Ascending aorta (tissue), 2 donors: Measurements from ENCODE around the gene EGF. TPM values are rescaled to one million over a fixed set of nuclear protein-coding genes. Genes with fewer than 3 reads are reported as not detected.
"Not testable (repeated sequence)": the region's sequence is repeated elsewhere in the genome, so short reads cannot be mapped to it uniquely, and the experiment has no call there.

Experiments used
- DNase-seq, 2 donors: peaks; one replicate each; pipeline ENCODE4 v3.0.0-alpha.2; 2019; ENCODE audit warnings: low spot score in 2 of 2
- H3K27ac ChIP-seq, 2 donors: fragments of 200-600 bp; sonication (generic); one replicate each; pipeline ENCODE4 v1.5.1; 2016 to 2017; ENCODE audit warnings: mild to moderate bottlenecking in 1 of 2
- H3K27me3 ChIP-seq: fragments of 200-600 bp; sonication (generic); one replicate; pipeline ENCODE4 v1.5.1; 2017
- H3K36me3 ChIP-seq, 2 donors: fragments of 200-600 bp; sonication (generic); one replicate each; pipeline ENCODE4 v1.5.1; 2016
- H3K4me1 ChIP-seq, 2 donors: fragments of 200-600 bp; sonication (generic); one replicate each; pipeline ENCODE4 v1.5.1; 2016 to 2017; ENCODE audit warnings: mild to moderate bottlenecking in 1 of 2
- H3K4me3 ChIP-seq, 2 donors: fragments of 200-600 bp; sonication (generic); one replicate each; pipeline ENCODE4 v1.5.1; 2016 to 2017; ENCODE audit warnings: mild to moderate bottlenecking in 1 of 2
- H3K9me3 ChIP-seq, 2 donors: fragments of 200-600 bp; sonication (generic); one replicate each; pipeline ENCODE4 v1.5.1; 2016
- intact Hi-C: fragments of 100-400 bp; cut with DNase I; formaldehyde crosslinking; loops from one replicate; pipeline ENCODE4 v1.15.1; 2023
- total RNA-seq: library from RNA; depleted of rRNA; stranded (reverse); fragments of >200 nt; gene quantifications from one replicate; pipeline ENCODE4 v1.1.0, GENCODE V29; 2016
- TF ChIP-seq, protein P1 (sequence below), 3 experiments: fragments of 200-600 bp in 2 of 3; fragments of 450-650 bp in 1 of 3; sonication (generic) in 2 of 3; IDR thresholded peaks; one replicate each; pipeline ENCODE4 v1.5.1; 2016 to 2019; ENCODE audit warnings: antibody characterized with exemption in 3 of 3, mild to moderate bottlenecking in 1 of 3, moderate library complexity in 1 of 3

EGF gene
- total RNA-seq, 1 donor from 2014 or later: not detected

DNA sequence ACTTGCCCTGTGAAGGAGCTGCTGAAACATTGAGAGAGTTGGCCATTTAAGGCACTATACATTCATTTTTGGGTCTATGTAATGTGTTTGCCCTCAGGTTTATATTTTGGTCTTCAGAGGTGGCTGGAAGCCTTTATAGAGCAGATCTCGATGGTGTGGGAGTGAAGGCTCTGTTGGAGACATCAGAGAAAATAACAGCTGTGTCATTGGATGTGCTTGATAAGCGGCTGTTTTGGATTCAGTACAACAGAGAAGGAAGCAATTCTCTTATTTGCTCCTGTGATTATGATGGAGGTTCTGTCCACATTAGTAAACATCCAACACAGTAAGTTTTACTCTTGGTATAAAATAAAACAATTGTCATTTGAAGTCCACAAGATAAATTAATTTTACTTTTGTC, 31.1 kb downstream of the EGF start:
- intact Hi-C loops: no loop called here
- H3K27ac ChIP-seq: no peak overlapping the region
- H3K27me3 ChIP-seq: no peaks in the 10 kb centered on the region
- H3K9me3 ChIP-seq: no peaks in the 10 kb centered on the region
- no peaks in the 10 kb centered on the region for H3K36me3 ChIP-seq
- H3K4me1 ChIP-seq: no peaks in the 10 kb centered on the region
- TF ChIP-seq, protein P1, sequence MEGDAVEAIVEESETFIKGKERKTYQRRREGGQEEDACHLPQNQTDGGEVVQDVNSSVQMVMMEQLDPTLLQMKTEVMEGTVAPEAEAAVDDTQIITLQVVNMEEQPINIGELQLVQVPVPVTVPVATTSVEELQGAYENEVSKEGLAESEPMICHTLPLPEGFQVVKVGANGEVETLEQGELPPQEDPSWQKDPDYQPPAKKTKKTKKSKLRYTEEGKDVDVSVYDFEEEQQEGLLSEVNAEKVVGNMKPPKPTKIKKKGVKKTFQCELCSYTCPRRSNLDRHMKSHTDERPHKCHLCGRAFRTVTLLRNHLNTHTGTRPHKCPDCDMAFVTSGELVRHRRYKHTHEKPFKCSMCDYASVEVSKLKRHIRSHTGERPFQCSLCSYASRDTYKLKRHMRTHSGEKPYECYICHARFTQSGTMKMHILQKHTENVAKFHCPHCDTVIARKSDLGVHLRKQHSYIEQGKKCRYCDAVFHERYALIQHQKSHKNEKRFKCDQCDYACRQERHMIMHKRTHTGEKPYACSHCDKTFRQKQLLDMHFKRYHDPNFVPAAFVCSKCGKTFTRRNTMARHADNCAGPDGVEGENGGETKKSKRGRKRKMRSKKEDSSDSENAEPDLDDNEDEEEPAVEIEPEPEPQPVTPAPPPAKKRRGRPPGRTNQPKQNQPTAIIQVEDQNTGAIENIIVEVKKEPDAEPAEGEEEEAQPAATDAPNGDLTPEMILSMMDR (IDR thresholded peaks at IDR 0.05): no peak
- DNase-seq: no peak
- no peak overlapping the region for H3K4me3 ChIP-seq

DNA sequence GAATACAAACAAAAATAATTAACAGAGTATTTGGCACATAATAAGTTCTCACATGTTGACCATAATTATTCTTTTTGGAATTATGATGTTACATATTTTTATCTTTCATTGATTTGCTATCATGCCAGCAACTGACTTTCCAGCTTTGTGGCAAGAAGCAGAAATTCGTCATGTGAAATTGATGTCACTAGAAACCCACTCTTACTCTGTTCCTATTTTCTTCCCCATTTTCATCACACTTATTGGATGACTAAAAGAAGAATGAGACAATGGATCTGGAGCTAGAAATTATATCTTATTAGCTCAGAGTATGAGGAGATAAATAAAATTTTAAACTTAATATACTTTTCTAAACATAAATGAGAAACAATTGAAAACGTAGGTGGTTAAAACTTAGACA, 31.9 kb downstream of the EGF start:
- no peak overlapping the region for H3K27ac ChIP-seq
- intact Hi-C loops: no loop called here
- H3K9me3 ChIP-seq: no peaks in the 10 kb centered on the region
- no peaks in the 10 kb centered on the region for H3K36me3 ChIP-seq
- H3K4me3 ChIP-seq: no peak overlapping the region
- TF ChIP-seq, protein P1 (IDR thresholded peaks at IDR 0.05): no peak
- no peaks in the 10 kb centered on the region for H3K27me3 ChIP-seq
- H3K4me1 ChIP-seq: no peaks in the 10 kb centered on the region
- no peak for DNase-seq

DNA sequence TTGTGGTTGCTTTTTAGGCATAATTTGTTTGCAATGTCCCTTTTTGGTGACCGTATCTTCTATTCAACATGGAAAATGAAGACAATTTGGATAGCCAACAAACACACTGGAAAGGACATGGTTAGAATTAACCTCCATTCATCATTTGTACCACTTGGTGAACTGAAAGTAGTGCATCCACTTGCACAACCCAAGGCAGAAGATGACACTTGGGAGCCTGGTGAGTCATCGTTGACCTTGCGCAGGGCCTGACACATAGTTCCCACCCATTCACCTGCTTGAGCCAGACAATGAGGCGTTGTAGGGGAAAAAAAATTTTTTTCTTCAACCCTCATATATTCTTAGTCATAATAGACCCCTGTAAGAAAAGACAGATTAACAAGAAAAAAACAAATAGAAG, 32.4 kb downstream of the EGF start:
- Histone ChIP-seq H3K27me3 (no peaks in the 10 kb centered on the region), H3K36me3 (no peaks in the 10 kb centered on the region), H3K4me1 (no peaks in the 10 kb centered on the region), H3K9me3 (no peaks in the 10 kb centered on the region), H3K27ac (no peak overlapping the region), H3K4me3 (no peak overlapping the region)
- no peak for DNase-seq
- intact Hi-C loops: no loop called here
- TF ChIP-seq, protein P1 (IDR thresholded peaks at IDR 0.05): no peak

DNA sequence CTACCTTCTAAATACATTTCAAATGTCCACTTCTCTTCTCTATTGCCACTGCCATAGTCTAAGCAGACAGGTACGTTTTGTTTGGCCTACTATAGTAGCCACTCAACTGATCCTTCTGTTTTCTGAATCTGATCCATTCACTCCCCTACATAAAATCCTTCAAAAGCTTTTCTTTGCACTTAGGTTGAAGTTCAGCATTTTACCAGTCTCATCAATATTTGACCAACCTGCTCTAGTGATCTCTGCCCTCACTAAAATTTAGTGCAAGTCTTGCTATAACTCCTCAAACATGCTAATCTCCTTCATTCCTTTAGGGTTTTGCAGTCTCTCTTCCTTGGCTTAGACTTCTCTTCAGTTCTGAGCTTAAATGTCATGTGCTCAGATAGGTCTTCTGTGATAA, 33.4 kb downstream of the EGF start:
- H3K4me3 ChIP-seq: no peak overlapping the region
- no peak for DNase-seq
- intact Hi-C loops: no loop called here
- TF ChIP-seq, protein P1 (IDR thresholded peaks at IDR 0.05): no peak
- no peaks in the 10 kb centered on the region for H3K4me1 ChIP-seq
- H3K36me3 ChIP-seq: no peaks in the 10 kb centered on the region
- H3K9me3 ChIP-seq: no peaks in the 10 kb centered on the region
- no peak overlapping the region for H3K27ac ChIP-seq
- H3K27me3 ChIP-seq: no peaks in the 10 kb centered on the region

DNA sequence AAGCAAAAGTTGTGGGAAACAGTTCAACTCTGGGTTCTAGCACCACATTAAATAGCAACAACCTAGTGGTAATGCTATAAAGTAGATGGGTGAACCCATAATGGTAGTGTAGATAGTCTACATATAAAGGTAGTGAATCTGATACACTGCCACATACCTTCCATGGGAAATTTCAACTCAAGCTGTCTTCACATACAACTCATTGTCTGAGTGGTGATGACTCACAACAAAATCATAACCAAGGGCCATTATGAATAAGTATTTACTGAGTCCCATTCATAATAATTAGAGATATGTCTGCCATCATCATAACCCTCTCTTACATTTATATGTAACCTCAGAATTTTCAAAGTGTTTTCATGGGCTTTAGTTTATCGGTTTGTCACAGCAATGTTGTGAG, 34.8 kb downstream of the EGF start:
- TF ChIP-seq, protein P1 (IDR thresholded peaks at IDR 0.05): no peak
- intact Hi-C loops: no loop called here

DNA sequence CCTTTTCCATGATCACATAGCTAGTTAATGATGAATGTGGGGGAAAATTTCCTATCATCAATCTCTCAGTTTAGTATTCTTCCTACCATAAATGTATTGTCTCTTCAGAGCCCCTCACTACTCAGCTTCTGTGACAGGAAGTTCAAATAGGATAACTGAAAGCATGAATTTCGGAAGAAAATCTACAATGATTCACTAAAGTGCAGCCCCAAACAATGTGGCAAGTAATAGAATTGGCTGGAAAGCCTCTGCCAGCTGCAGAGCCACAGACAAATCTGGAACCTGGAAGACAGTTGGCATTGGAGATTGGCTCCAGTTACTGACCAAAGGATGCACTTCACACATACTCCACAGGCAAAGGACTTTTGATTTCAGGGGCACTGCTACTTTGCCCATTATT, 35.2 kb downstream of the EGF start:
- Histone ChIP-seq H3K36me3 (no peaks in the 10 kb centered on the region), H3K4me3 (no peak overlapping the region), H3K27me3 (no peaks in the 10 kb centered on the region), H3K27ac (no peak overlapping the region), H3K9me3 (no peaks in the 10 kb centered on the region), H3K4me1 (no peaks in the 10 kb centered on the region)
- TF ChIP-seq, protein P1 (IDR thresholded peaks at IDR 0.05): no peak
- no peak for DNase-seq
- intact Hi-C loops: no loop called here

More for the DNA sequence above, 34.8 kb downstream of the EGF start:
- Histone ChIP-seq H3K36me3 (no peaks in the 10 kb centered on the region), H3K4me1 (no peaks in the 10 kb centered on the region), H3K4me3 (no peak overlapping the region), H3K9me3 (no peaks in the 10 kb centered on the region), H3K27ac (no peak overlapping the region), H3K27me3 (no peaks in the 10 kb centered on the region)
- DNase-seq: no peak

DNA sequence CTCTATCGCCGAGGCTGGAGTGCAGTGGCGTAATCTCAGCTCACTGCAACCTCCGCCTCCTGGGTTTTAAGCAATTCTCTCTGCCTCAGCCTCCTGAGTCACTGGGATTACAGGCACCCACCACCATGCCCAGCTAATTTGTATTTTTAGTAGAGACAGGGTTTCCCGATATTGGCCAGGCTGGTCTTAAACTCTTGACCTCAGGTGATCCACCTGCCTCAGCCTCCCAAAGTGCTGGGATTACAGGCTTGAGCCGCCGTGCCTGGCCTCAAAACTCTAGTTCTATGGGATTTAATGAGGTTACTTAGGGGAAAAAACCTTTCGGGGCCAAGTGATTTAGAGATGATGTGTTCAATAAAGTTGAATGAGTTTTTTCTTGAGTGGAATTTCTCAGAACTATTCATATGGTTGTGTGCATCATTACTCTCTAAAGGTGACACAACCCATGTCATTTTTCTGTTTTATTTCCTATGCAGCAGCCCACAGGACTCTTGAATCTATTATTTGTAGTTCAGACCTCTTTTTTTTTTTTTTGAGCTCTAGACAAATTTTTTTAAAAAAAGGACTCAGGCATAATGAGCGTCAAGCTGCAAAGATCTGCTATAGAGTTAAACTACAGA, 36.5 kb downstream of the EGF start:
- H3K27me3 ChIP-seq, H3K4me1 ChIP-seq, H3K4me3 ChIP-seq, H3K9me3 ChIP-seq, H3K27ac ChIP-seq, intact Hi-C loops, H3K36me3 ChIP-seq, DNase-seq: not testable (repeated sequence)
